Caco-2 (cell line): ENCODE measurements around the gene TRAPPC2L. TPM values are rescaled to one million over a fixed set of nuclear protein-coding genes. Genes with fewer than 3 reads are reported as not detected.

Source experiments
- BruUV-seq: library from RNA; stranded (reverse); fragments of 400-500 nt; replicated peaks from 2 replicates; lab custom pipeline; 2021; lab: Mats Ljungman, UMichigan
- CTCF ChIA-PET: fragments of 300-600 bp; sonication (Branson Sonifier 250); formaldehyde crosslinking; loops from one replicate; lab custom pipeline; 2022; ENCODE audit warnings: antibody characterized with exemption; lab: Charles Lee
- POLR2A ChIA-PET: fragments of 300-600 bp; sonication (Branson Sonifier 250); formaldehyde crosslinking; loops from one replicate; lab custom pipeline; 2022; ENCODE audit warnings: antibody characterized with exemption; lab: Charles Lee
- DNase-seq, 2 experiments: peaks; one replicate each; pipeline versions ENCODE4 v3.0.0 to v3.0.0-alpha.2; 2020 to 2022
- H3K27me3 ChIP-seq: replicated peaks from 2 replicates; pipeline ENCODE4 v1.6.0; 2011; ENCODE audit warnings: low read length; ENCODE audit not compliant: control insufficient read depth, insufficient read depth
- H3K36me3 ChIP-seq: 2 replicates; pipeline ENCODE4 v1.5.1; 2011; ENCODE audit warnings: low read length; ENCODE audit not compliant: control insufficient read depth, insufficient read depth
- H3K4me1 ChIP-seq: fragments of 250-450 bp; sonication (Bioruptor Pico); 2 replicates; pipeline ENCODE4 v1.5.1; 2020; ENCODE audit warnings: mild to moderate bottlenecking
- H3K4me3 ChIP-seq: 2 replicates; pipeline ENCODE4 v1.5.1; 2011; ENCODE audit warnings: low read depth, mild to moderate bottlenecking, control low read depth, low read length
- H3K9me3 ChIP-seq: fragments of 250-450 bp; sonication (Bioruptor Pico); 2 replicates; pipeline ENCODE4 v1.5.1; 2020; ENCODE audit warnings: mild to moderate bottlenecking, moderate library complexity
- H3K27ac Mint-ChIP-seq: one replicate; pipeline ENCODE4 v1.8.0; 2022; ENCODE audit warnings: mixed read lengths; ENCODE audit not compliant: unreplicated experiment
- H3K27me3 Mint-ChIP-seq: one replicate; pipeline ENCODE4 v1.8.0; 2022; ENCODE audit warnings: mixed read lengths; ENCODE audit not compliant: insufficient read depth, unreplicated experiment
- H3K36me3 Mint-ChIP-seq: one replicate; pipeline ENCODE4 v1.8.0; 2022; ENCODE audit warnings: mild to moderate bottlenecking, mixed read lengths; ENCODE audit not compliant: insufficient read depth, unreplicated experiment
- H3K4me1 Mint-ChIP-seq: one replicate; pipeline ENCODE4 v1.8.0; 2022; ENCODE audit warnings: low read depth, mixed read lengths; ENCODE audit not compliant: unreplicated experiment
- H3K4me3 Mint-ChIP-seq: one replicate; pipeline ENCODE4 v1.8.0; 2022; ENCODE audit warnings: mild to moderate bottlenecking, moderate library complexity, mixed read lengths; ENCODE audit not compliant: unreplicated experiment
- H3K9me3 Mint-ChIP-seq: one replicate; pipeline ENCODE4 v1.8.0; 2022; ENCODE audit warnings: mixed read lengths; ENCODE audit not compliant: unreplicated experiment
- CTCF ChIP-seq, 2 experiments: fragments of 200-600 bp in 1 of 2; IDR thresholded peaks; 1 replicate in 1 of 2; 2 replicates in 1 of 2; pipeline versions ENCODE4 v1.5.1 to v1.8.0; 2011 to 2022; ENCODE audit warnings: antibody characterized with exemption in 1 of 2, control low read depth in 1 of 2, inconsistent platforms in 1 of 2, low read depth in 1 of 2, low read length in 1 of 2, mild to moderate bottlenecking in 1 of 2, moderate library complexity in 1 of 2; ENCODE audit not compliant: insufficient read depth in 1 of 2, severe bottlenecking in 1 of 2, unreplicated experiment in 1 of 2
- intact Hi-C: fragments of 100-400 bp; cut with micrococcal nuclease; formaldehyde crosslinking; loops from one replicate; pipeline ENCODE4 v1.10.0; 2022; ENCODE audit not compliant: unreplicated experiment
- total RNA-seq: library from RNA; stranded (reverse); gene quantifications from 2 replicates; pipeline ENCODE4 v1.2.3, GENCODE V29; 2022

Gene TRAPPC2L
- total RNA-seq, 1 experiment from 2014 or later = 179 TPM

- POLR2A ChIA-PET = no interaction called here
Observed at GRCh38 chr16:88863426-88863825, 6.5 kb downstream of the TRAPPC2L start.

GRCh38 chr16:88864099-88864498, 7.2 kb downstream of the TRAPPC2L start:
- Histone ChIP-seq H3K4me3 (no peak overlapping the region), H3K27me3 (no peaks in the 10 kb centered on the region), H3K4me1 (no peaks in the 10 kb centered on the region), H3K9me3 (no peaks in the 10 kb centered on the region), H3K36me3 (0 out of 2 replicates have a peak, but pooled peaks cover 6% of the 10 kb centered on the region)
- ChIA-PET POLR2A (no interaction called here), CTCF (no interaction called here)
- Mint-ChIP-seq H3K27ac (no peak overlapping the region), H3K36me3 (no peaks in the 10 kb centered on the region), H3K4me1 (no peaks in the 10 kb centered on the region), H3K9me3 (no peaks in the 10 kb centered on the region), H3K27me3 (no peaks in the 10 kb centered on the region), H3K4me3 (no peak overlapping the region)
- intact Hi-C loops = no loop called here
- no peak for TF ChIP-seq CTCF (IDR thresholded peaks at IDR 0.05; ENCODE audit: insufficient read depth in 1 of 2, low read depth in 1 of 2, low read length in 1 of 2, severe bottlenecking in 1 of 2, unreplicated experiment in 1 of 2)
- BruUV-seq = no TSS peak
- no peak for DNase-seq

More at GRCh38 chr16:88863426-88863825, 6.5 kb downstream of the TRAPPC2L start:
- Mint-ChIP-seq H3K36me3 (peaks cover 4% of the 10 kb centered on the region), H3K9me3 (no peaks in the 10 kb centered on the region), H3K27ac (no peak overlapping the region), H3K4me1 (peaks cover 2% of the 10 kb centered on the region), H3K4me3 (no peak overlapping the region), H3K27me3 (no peaks in the 10 kb centered on the region)
- no peaks in the 10 kb centered on the region for H3K9me3 ChIP-seq
- no peaks in the 10 kb centered on the region for H3K27me3 ChIP-seq
- H3K4me3 ChIP-seq = no peak overlapping the region
- H3K36me3 ChIP-seq = 0 out of 2 replicates have a peak, but pooled peaks cover 6% of the 10 kb centered on the region
- no TSS peak for BruUV-seq
- TF ChIP-seq CTCF (IDR thresholded peaks at IDR 0.05; ENCODE audit: insufficient read depth in 1 of 2, low read depth in 1 of 2, low read length in 1 of 2, severe bottlenecking in 1 of 2, unreplicated experiment in 1 of 2) = no peak
- intact Hi-C loops = no loop called here
- CTCF ChIA-PET = no interaction called here
- DNase-seq = no peak
- no peaks in the 10 kb centered on the region for H3K4me1 ChIP-seq

- no peaks in the 10 kb centered on the region for H3K4me1 ChIP-seq
- H3K36me3 ChIP-seq = 0 out of 2 replicates have a peak, but pooled peaks cover 5% of the 10 kb centered on the region
- no peak for TF ChIP-seq CTCF (IDR thresholded peaks at IDR 0.05; ENCODE audit: insufficient read depth in 1 of 2, low read depth in 1 of 2, low read length in 1 of 2, severe bottlenecking in 1 of 2, unreplicated experiment in 1 of 2)
- ChIA-PET CTCF (interaction anchor here (0.6 kb wide), 1 partner anchor 44 kb away, joined by 3 read pairs; no protein-coding TSS in a partner anchor), POLR2A (no interaction called here)
- Mint-ChIP-seq H3K9me3 (no peaks in the 10 kb centered on the region), H3K27me3 (no peaks in the 10 kb centered on the region), H3K36me3 (no peaks in the 10 kb centered on the region), H3K4me3 (no peak overlapping the region), H3K4me1 (no peaks in the 10 kb centered on the region), H3K27ac (no peak overlapping the region)
- H3K4me3 ChIP-seq = no peak overlapping the region
- intact Hi-C loops = no loop called here
- H3K9me3 ChIP-seq = no peaks in the 10 kb centered on the region
- DNase-seq = no peak
- H3K27me3 ChIP-seq = no peaks in the 10 kb centered on the region; the same call in 1 of the 2 replicates
- no TSS peak for BruUV-seq
Observed at GRCh38 chr16:88864521-88864920, 7.6 kb downstream of the TRAPPC2L start.
